Left kidney (tissue), 2 donors: Measurements from ENCODE around the gene RNF169. TPM values are rescaled to one million over a fixed set of nuclear protein-coding genes. Genes with fewer than 3 reads are reported as not detected.

Source experiments
- DNase-seq: peaks from one replicate; pipeline ENCODE4 v3.0.0-alpha.2; 2013
- polyA plus RNA-seq: library from polyadenylated mRNA; unstranded; fragments of 120-200 nt; gene quantifications from one replicate; pipeline ENCODE4 v1.2.1, GENCODE V29; 2013; ENCODE audit not compliant: insufficient read length

Gene RNF169
- polyA plus RNA-seq, 1 donor = 21.4 TPM

GRCh38 chr11:74877132-74877531 is 128.5 kb downstream of the RNF169 start:
- DNase-seq = no peak

Other genes starting within 250 kb of the RNF169 start
- 44.3 TPM for gene POLD3, start 156.3 kb upstream of the RNF169 start, polyA plus RNA-seq
- 0.22 TPM for gene CHRDL2, start 17.4 kb upstream of the RNF169 start, polyA plus RNA-seq
- gene XRRA1, start 200.2 kb downstream of the RNF169 start, polyA plus RNA-seq = 16.2 TPM
- gene SPCS2, start 200.4 kb downstream of the RNF169 start, polyA plus RNA-seq = 192 TPM
- 15.6 TPM for gene NEU3, start 240.1 kb downstream of the RNF169 start, polyA plus RNA-seq